H1 (cell line): Measurements from ENCODE around the gene MCF2L.

Experiments used
- JUND ChIP-seq: IDR thresholded peaks from 2 replicates; pipeline ENCODE4 v1.6.1; 2011; ENCODE audit warnings: mild to moderate bottlenecking, improper control_type of control experiment, low read length
- POLR2AphosphoS5 ChIP-seq: IDR thresholded peaks from 2 replicates; pipeline ENCODE4 v1.6.1; 2011; ENCODE audit warnings: low read depth, low read length
- RAD21 ChIP-seq, 2 experiments: IDR thresholded peaks in 1 of 2; conservative IDR thresholded peaks in 1 of 2; 2 replicates each; pipeline ENCODE4 v1.6.1; 2011; ENCODE audit warnings: low read depth in 2 of 2, low read length in 2 of 2, improper control_type of control experiment in 1 of 2, inconsistent platforms in 1 of 2, mild to moderate bottlenecking in 1 of 2, moderate library complexity in 1 of 2
- RNF2 ChIP-seq: fragments of 200-900, 300-1000 bp; sonication (generic); IDR thresholded peaks from 2 replicates; pipeline ENCODE4 v1.7.1; 2016; ENCODE audit warnings: borderline replicate concordance, low read depth, mild to moderate bottlenecking, antibody characterized with exemption, low read length; ENCODE audit not compliant: poor library complexity, severe bottlenecking; ENCODE audit errors: missing control alignments
- TAF1 ChIP-seq: IDR thresholded peaks from 2 replicates; pipeline ENCODE4 v1.6.1; 2011; ENCODE audit warnings: mild to moderate bottlenecking, low read depth, low read length
- TF ChIP-seq, protein P1 (sequence below), 3 experiments: IDR thresholded peaks; 1 replicate in 2 of 3; 2 replicates in 1 of 3; pipeline versions ENCODE4 v1.5.1 to v1.6.1; 2011; ENCODE audit warnings: low read length in 3 of 3, mild to moderate bottlenecking in 3 of 3, inconsistent platforms in 2 of 3, low read depth in 1 of 3, moderate library complexity in 1 of 3; ENCODE audit not compliant: insufficient read depth in 1 of 3; ENCODE audit errors: control extremely low read depth in 1 of 3

DNA sequence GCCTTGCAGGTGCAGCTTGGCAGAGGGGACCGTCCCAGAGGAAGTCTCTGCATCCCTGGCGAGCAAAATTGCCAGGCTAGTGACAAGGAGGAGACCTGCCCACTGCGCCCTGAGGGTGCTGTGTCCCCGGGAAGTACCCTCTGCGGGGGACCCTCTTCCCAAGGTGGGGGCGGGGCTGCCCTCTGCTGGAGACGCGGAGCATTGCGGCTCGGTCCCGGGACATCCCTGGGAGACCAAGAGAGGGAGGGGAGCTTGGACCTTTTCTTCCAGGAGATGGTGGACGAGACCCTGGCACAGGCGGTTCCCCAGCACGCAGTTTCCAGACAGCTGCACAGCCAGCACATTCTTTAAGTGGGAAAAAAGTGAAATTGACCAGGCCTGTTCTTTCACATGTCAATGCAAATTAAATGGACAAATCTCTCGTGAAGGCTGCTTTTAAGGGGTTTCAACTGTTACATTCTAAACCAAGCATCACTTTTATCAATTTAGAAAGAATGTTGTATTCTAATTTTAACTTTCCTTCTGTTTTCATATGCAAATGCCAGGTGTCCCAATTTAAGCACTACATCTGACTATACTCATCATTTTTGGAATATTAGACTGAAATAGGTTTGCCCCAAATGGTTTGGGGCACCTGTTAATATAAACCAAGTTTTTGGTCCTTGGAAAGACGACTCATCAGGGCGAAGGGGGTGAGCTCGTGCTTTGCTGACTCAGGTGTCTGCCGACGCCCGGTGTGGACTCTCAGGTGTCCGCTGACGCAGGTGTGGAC, 60.7 kb downstream of the MCF2L start:
- TF ChIP-seq POLR2AphosphoS5 (no peak), JUND (no peak), RAD21 (IDR thresholded peaks at IDR 0.05 in 1 of 2, conservative IDR thresholded peaks at IDR 0.05 in 1 of 2; ENCODE audit: low read depth in 2 of 2, low read length in 2 of 2) (peak; percentile 85 to 90), TAF1 (no peak), RNF2 (no peak)
- TF ChIP-seq, protein P1, sequence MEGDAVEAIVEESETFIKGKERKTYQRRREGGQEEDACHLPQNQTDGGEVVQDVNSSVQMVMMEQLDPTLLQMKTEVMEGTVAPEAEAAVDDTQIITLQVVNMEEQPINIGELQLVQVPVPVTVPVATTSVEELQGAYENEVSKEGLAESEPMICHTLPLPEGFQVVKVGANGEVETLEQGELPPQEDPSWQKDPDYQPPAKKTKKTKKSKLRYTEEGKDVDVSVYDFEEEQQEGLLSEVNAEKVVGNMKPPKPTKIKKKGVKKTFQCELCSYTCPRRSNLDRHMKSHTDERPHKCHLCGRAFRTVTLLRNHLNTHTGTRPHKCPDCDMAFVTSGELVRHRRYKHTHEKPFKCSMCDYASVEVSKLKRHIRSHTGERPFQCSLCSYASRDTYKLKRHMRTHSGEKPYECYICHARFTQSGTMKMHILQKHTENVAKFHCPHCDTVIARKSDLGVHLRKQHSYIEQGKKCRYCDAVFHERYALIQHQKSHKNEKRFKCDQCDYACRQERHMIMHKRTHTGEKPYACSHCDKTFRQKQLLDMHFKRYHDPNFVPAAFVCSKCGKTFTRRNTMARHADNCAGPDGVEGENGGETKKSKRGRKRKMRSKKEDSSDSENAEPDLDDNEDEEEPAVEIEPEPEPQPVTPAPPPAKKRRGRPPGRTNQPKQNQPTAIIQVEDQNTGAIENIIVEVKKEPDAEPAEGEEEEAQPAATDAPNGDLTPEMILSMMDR (IDR thresholded peaks at IDR 0.05; ENCODE audit: control extremely low read depth in 1 of 3, insufficient read depth in 1 of 3, low read depth in 1 of 3, low read length in 3 of 3) = peak in 2 of 3 experiments; percentile 89 to 96; a peak in 3 of 4 replicates
